Measurements from ENCODE around the gene PKMYT1.

Gene PKMYT1

DNA sequence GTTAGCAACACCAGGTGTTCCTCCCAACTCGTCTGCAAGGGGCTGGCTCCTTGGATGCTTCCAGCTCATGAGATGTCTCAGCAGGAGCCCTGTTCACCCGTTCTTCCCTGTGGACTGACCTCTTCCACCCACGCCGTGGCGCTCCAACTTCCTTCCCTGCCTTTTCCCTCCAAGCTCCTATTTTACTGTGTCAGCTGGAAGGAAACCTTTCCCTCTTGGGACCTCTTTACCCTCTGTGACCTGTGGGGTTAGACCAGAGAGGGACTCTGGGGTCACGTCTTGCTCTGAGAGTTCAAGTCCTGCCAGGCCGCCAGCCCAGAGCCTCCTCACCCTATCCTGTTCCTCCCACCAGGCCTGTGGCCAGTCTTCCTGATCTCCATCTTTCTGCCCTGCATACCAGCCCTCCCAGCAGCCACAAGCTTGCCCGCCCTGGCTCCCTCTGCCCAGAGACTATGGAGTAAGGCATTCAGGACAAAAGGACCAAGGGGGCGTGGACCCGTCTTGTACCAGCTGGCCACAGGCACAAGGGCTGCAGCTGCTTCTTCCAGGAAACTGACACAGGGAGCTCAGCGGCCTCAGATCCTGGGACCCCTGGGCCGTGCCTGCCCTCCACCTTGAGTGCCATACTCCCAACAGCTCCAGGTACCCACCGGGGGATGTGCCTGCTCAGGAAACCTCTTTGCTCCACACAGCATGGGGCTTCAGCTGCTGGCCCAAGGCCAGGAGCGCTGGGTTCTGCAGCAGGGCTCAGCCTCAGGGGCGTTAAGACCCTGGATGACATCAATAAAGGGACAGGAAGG lies 8.1 kb downstream of the PKMYT1 start:
- no peak for DNase-seq

DNA sequence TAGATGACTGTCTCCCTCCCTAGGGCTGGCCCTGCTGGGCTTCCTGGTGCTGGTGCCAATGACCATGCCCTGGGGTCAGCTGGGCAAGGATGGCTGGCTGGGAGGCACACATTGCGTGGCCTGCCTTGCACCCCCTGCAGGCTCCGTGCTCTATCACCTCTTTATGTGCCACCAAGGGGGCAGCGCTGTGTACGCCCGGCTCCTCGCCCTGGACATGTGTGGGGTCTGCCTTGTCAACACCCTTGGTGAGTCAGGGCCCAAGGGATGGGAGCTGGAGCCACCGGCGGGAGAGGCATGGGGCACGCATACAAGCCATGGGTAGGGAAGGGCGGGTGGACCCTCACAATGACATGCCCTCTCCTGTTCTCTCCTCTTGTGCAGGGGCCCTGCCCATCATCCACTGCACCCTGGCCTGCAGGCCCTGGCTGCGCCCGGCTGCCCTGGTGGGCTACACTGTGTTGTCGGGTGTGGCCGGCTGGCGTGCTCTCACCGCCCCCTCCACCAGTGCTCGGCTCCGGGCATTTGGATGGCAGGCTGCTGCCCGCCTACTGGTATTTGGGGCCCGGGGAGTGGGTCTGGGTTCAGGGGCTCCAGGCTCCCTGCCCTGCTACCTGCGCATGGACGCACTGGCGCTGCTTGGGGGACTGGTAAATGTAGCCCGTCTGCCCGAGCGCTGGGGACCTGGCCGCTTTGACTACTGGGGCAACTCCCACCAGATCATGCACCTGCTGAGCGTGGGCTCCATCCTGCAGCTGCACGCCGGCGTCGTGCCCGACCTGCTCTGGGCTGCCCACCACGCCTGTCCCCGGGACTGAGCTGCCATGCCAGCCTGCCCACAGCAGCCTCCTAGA lies 8.9 kb downstream of the PKMYT1 start:
- no peak for DNase-seq

DNA sequence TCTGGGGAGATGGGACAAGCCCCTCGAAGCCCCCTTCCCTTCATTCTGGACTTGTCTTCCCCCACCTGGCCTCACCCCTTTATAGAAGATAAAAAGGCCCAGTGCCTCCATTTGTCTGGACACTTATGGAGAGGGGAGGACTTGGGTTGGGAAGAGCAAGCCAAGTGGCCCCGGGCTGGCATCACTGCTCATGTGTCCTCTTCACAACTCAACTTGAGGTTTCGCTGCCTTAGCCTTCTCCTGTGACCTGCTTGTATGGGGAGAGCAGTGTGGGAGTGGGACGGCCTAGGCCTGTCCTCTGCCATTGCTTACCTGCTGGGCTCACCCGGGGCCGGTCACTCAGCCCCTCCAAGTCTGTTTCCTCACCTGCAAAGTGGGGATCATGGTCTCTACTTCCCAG lies 9.7 kb downstream of the PKMYT1 start:
- DNase-seq, result no peak

DNA sequence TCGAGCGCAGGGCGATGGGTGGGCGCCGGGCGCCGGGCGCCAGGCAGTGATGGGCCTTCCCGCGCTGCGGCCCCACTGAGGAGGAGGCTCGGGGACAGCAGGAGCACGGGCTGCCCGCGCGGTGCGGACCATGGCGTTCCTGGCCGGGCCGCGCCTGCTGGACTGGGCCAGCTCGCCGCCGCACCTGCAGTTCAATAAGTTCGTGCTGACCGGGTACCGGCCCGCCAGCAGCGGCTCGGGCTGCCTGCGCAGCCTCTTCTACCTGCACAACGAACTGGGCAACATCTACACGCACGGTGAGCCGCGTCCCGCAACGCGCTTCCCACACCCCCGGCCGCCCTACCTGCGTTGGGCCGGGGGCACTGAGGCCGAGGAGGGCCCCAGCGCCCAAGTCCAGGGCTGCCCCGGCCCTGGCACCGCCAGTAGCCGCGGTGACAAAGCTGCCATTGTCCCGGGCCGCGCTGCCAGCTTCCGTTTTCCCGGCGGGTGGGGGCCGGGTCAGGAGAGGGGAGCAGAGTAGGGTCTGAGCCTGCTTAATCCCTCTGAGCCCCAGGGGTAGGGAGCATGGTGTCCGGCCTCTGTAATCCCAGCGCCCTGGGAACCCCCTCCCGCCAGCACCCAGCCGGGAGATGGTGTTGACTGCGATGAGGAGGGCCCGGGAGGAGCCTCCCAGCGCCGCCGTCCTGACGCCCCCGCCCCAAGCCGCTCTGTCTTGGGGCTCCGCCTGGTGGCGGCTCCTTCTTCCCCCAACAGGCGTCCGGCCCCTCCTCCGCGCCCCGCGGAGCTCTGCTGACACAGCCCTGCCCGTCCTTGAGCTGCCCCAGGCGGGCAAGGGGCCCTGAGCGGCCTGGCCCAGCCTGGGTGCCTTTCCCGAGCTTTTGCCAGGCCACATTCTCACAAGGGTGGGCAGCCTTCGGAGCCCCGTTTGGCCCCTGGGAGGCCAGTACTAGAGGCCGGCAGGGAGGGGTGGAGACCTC lies 10.4 kb downstream of the PKMYT1 start:
- peak; percentile 53 for DNase-seq

DNA sequence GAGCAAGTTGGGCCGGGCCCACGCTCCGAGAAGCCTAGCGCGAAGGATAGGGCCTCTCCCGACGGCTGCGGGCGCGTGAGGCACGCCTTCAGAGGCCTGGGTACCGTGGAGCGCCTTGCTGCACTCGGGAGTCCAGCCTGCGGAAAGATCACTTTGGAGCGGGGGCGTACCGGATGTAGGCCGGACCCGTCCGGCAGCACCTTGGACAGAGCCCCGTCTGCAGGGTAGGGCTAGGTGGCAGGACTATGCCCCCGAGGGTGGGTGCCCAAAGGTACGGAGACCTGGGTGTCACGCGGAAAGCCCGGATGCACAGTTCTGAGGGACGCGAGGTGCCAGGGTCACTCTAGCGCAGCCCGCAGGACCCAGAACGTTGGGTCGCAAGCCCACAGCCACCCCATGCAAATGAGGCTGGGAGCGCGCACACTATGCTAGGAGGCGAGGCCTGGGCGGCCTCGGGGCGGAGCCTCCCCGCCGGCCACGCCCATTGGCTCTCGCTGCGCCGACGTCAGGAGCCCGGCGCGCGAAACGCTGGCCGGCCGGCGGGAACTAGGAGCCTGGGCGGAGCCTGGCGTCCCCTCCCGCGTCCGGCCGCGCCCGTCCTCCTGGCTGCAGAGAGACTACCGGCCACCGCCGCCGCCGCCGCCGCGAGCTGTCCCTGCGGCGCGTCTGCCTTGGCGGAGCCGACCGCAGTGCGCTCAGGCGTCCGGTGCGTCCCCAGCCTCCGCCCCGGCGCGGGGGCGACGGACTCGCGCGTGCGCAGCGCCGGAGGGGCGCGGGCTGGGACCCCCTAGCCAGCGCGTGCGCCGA lies 11.3 kb downstream of the PKMYT1 start, which contains the start of gene PAQR4:
Gene PAQR4, plus strand, starts transcription at position 611 of the 807 bp plus-strand sequence. CDS start 327 bp downstream, outside the sequence.
- peak; percentile 63 for DNase-seq

DNA sequence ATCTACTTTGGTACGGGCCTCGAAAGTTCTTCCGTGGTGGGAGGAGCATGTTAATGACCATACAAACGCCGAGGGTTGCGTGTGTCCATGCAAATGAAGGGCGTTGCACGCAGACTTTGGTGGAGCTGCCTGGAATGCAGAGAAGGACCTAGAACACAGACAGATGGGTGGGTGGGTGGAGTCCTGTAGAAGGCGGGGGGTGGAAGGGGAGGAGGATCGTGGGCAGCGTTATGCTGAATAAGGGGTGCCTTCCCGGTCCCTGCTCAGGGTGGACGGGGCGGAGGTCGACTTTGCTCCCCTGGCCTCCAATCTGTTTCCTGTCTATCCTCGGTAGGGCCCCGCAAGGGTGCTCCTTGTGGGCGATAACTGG lies 11.9 kb downstream of the PKMYT1 start:
- DNase-seq, result no peak

DNA sequence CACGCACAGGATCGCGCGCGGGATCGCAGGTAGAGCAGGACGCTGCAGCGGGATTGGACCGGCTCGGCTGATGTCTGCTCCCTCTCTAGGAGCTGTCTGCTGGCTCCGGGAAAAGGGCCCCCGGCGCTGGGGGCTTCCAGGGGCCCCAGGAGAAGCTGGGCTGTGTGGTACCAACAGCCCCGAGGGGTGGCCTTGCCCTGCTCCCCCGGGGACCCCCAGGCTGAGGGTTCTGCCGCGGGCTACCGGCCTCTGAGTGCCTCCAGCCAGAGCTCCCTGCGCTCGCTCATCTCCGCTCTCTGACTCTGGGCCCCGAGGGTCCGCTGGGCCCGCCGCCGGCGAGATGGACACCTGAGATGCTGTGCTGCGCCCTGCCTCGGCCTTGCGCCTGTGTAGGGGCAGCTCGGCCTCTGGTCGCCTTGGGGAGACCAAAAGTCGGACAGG lies 12.5 kb downstream of the PKMYT1 start:
- DNase-seq, result no peak

DNA sequence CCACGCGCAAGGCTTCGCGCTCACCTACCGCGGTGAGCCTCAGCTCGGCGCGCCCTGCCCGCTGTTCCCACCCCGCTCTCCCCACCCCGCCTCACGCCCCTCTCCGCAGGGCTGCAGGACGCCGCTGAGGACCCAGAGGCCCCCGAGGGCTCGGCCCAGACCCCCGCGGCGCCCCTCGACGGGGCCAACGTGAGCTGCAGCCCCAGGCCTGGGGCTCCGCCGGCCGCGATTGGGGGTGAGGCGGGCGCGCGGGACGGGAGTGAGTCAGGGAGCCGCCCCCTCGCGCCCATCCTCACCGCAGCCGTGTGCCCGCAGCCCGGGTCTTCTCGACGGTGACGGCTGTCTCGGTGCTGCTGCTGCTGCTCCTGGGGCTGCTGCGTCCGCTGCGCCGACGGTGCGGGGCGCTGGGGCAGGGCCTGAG lies 13.0 kb downstream of the PKMYT1 start:
- no peak for DNase-seq

DNA sequence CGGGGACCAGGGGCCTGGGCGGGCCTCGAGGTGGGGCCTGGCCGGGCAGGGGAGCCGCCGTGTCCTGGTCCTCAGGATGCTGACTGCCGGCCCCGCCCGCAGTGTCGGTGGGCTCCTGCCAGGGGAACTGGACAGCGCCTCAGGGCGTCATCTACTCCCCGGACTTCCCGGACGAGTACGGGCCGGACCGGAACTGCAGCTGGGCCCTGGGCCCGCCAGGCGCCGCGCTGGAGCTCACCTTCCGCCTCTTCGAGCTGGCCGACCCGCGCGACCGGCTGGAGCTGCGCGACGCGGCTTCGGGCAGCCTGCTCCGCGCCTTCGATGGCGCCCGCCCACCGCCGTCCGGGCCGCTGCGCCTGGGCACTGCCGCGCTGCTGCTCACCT lies 13.4 kb downstream of the PKMYT1 start:
- no peak for DNase-seq

DNA sequence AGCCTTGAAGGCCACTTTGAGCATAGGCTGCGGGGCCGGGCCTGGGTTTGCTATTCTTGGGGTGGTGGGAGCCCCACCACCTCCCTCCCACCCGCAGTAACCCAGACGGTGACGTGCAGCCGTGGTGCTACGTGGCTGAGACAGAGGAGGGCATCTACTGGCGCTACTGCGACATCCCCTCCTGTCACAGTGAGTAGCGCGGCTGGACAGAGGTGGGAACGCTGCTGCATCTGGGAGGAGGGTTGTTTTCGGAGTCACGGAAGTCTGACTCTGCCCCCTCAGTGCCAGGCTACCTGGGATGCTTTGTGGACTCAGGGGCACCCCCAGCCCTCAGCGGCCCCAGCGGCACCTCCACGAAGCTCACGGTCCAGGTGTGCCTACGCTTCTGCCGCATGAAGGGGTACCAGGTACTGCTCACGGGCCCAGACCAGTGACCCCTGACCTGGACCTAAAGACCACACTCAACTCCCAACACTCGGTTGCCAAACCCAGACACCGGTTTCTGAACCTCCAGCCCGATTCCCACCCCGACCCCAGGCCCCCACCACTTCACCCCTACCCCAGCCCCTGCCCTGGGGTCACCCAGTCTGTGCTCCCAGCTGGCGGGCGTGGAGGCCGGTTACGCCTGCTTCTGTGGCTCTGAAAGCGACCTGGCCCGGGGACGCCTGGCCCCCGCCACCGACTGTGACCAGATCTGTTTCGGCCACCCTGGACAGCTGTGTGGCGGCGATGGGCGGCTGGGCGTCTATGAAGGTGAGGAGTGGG lies 14.0 kb downstream of the PKMYT1 start:
- DNase-seq, result no peak

DNA sequence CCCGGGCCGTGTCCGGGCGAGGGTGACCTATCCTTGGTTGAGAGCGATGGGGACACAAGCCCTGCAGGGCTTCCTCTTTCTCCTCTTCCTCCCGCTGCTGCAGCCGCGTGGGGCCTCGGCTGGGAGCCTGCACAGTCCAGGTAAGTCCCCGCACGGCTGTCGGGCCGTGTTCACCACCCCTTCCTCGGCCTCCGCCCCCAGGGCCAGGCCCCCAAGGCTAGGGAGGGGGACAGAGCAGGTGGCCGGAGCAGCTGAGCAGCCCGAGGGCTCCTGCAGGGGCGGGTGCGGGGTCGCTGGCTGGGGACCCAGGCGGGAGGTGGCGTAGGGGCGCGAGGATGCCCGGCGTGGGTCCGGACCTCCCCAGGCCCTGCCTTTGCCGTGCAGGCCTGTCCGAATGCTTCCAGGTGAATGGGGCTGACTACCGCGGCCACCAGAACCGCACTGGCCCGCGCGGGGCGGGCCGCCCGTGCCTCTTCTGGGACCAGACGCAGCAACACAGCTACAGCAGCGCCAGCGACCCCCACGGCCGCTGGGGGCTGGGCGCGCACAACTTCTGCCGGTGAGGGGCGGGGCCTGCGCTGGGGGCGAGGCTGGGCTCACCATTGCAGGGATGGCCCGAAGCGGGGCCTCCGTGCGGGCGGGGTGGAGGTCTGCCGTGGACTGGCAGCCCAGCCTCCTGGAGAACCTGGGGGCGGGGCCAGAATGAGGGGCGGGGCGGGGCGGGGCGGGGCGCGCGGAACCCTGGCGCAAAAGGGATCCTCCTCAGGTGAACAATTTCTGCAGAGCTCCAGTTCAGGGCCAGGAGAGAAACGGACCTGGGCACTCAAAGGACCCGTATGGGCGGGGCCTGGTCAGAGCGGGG lies 15.5 kb downstream of the PKMYT1 start:
- DNase-seq, result peak; percentile 39

DNA sequence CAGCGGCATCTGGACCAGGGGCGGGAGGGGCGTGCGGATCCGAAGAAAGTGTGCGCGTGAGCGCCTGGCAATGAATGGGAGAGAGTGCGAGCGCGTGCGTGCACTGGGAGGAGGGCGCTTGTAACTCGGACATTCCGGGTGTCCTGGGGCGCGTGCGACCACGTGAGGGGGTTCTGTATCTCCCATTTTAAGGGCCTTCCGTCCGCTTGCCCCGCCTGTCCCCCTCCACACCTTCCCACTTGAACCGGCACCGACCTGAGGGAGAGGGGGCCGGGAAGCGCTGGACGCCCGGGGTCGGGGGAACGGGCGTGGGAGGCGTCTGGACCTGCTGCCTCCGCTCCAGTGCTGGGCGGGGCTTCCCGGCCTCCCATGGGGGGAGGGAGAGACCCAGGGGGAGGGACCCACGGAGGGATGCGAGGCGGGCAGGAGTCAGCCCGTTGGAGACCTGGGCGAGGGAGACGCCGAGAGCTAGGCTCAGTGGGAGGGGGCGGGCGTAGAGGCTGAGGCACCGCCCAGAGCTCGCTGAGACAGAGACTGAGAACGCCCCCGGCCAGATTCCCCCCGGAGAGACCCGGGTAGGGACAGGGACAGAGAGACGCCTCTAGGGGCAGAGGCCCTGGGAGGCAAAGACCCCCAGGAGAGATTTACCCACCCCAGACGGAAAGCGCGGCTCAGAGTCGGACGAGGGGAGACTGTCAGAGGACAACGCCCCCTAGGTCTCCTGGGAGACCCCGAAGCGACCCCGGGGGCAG lies 16.3 kb downstream of the PKMYT1 start, which contains the start of gene KREMEN2:
Gene KREMEN2, plus strand, starts transcription at position 553 of the 752 bp plus-strand sequence. CDS start 246 bp downstream, outside the sequence.
- DNase-seq, result no peak

DNA sequence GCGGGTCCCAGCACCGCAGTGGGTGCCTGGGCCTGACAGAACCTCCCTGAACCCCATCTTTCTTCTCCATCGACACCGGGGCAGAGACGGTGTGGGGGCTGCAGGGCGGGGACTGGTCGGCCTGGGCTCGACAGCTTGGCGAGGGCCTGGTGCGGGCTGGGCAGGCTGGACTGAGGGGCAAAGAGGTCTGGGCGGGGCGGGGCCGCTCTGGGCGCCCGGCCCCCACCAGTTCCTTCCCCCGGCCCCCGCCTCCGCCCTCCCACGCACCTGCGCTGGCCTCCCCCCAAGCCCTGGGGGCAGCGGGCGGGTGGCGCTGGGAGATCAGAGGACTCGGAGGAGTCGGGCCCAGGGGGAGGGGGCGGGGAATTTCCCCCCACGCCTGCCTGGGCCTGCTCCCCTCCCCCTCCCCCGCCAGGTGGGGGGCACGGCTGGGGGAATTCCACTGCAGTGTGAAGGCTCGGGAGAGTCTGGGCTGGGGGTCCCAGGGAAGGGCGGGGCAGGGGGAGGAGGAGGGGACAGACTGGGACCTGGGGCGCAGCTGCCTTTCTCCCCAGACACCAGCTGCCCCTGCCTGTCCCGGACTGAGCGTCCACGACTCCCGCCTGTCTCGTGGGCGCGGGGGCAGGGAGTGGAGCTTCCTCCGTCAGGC lies 17.0 kb downstream of the PKMYT1 start:
- DNase-seq, result no peak

DNA sequence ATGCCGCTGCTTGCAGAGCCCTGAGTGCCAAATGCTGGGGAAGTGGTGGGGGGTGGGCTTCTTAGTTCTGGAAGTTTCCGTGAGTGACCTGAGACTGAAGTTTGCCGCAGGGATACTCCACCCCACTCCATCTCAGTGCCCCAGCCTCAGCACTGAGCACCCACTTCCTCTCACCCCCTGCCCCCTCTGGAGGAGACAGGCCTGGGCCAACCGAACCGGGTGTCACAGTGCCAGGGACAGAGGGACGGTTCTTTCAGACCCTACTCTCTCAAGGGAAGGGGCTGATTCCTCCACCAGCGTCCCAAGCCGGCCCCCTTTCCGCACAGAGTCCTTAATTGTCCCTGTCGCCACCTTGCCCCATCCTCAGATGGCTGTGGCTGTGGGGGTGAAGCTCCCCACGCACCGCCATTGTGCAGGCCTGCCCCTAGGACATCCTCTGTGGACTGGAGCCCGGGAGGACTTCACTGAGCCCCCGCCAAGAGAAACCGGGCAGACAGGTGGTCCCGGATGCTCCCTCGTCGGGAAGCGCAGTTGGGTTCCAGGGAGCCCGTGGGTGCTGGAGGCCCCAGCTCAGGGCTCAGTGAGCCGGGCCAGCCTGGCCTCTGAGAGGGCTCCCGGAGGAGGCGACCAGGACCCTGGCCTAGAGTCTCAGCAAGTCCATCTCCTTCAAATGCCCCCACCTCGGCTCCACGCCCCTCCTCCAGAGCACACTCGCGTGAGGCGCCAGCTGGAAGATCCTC lies 17.7 kb downstream of the PKMYT1 start:
- no peak for DNase-seq

DNA sequence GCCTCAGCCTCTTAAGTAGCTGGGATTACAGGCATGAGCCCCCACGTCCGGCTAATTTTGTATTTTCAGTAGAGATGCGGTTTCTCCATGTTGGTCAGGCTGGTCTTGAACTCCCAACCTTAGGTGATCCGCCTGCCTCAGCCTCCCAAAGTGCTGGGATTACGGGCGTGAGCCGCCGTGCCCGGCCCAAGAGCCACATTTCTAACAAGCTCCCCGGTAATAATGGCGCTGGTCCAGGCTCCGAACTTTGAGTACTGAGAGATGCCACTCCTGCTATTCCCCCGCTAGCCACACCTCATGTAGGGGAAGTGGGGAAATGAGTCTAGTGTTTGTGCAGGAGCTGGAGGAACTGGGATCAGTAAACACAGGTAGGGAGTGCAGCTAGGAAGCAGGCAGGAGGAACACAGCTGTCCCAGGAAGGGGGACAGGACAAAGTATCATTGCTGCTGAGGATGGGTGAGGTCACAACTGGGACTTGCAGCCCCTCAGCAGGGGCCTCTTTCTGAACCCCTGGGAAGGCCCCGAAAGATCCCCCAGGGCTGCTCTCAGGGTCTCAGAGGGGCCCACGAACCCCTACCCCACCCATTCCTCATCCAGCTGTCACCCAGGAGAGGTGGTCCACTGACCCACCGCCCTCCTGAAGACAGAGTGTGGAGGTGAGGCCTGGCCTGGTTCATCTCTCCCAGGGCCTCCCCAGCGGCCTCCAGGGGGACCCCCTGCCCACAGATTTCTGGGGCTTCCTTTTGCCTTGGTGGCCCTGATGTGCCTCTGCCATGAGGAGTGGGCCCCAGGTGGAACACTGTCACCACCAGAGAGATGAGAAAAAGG lies 19.8 kb downstream of the PKMYT1 start:
- DNase-seq, result no peak

DNA sequence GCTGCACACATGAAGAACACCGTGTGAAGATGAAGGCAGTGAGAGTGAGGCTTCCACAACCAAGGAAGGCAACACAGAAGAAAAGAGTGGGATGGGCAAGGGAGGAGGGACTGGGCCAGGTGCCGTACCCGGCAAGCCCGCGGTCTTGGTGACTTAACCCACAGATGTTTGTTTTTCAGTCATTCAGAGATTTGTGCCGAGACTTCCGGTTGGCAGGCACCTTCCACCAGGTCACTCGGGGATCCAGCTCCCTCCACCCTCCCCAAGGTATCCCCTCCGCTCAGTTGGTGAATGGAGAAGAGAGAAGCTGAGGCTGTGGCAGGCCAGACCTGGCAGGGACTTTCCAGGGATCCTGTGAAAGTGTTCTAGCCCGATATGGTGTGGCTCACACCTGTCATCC lies 21.0 kb downstream of the PKMYT1 start:
- no peak for DNase-seq

DNA sequence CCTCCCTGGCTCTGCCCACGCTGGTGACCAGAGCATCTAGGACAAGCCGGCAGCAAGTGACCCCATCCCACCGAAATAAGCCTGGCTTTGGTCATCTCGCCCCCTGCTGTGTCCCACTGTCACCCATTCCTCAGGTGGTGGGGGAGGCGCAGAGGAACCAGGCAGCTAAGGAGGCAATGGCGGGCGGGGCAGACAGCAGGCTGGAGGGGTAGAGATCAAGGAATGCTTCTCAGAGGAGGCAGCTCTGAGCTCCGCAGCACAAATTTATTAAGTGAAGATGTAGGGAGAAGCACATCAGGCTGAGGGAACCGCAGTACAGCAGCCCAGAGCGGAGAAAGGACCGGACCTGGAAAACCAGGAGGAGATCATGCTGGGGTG lies 23.7 kb downstream of the PKMYT1 start:
- DNase-seq, result no peak

Data from activated gamma-delta T cell treated with Interleukin-2 at 50 U/mL for 16 hours (primary cell).